B cell (primary cell): ENCODE measurements around the gene RNF8. TPM values are rescaled to one million over a fixed set of nuclear protein-coding genes. Genes with fewer than 3 reads are reported as not detected.

ENCODE experiments used
- ATAC-seq: fragments of 200-7000 bp; cut with Tn5 transposase; one replicate; pipeline ENCODE4 v1.10.0; 2021; ENCODE audit warnings: low read depth, mild to moderate bottlenecking, moderate number of reproducible peaks, moderate library complexity
- CTCF ChIA-PET: fragments of 350-600 bp; sonication (Branson Sonifier 250); formaldehyde crosslinking; loops from one replicate; lab custom pipeline; 2021; ENCODE audit warnings: antibody characterized with exemption, inconsistent platforms; lab: Charles Lee
- POLR2A ChIA-PET: fragments of 350-600 bp; sonication (Branson Sonifier 250); formaldehyde crosslinking; loops from one replicate; lab custom pipeline; 2021; ENCODE audit warnings: antibody characterized with exemption; lab: Charles Lee
- DNase-seq: peaks from one replicate; pipeline ENCODE4 v3.0.0; 2013
- H2AFZ ChIP-seq: 2 replicates; pipeline ENCODE4 v1.6.1; 2012; ENCODE audit warnings: mild to moderate bottlenecking, low read depth, low read length; ENCODE audit not compliant: insufficient read depth, poor library complexity, severe bottlenecking
- H3K27ac ChIP-seq, 2 donors: 1 replicate in 1 of 2; 2 replicates in 1 of 2; pipeline ENCODE4 v1.5.1; 2012 to 2013; ENCODE audit warnings: low read length in 2 of 2, mild to moderate bottlenecking in 2 of 2, moderate library complexity in 1 of 2
- H3K27me3 ChIP-seq, 4 experiments: fragments of 200-600 bp in 1 of 4; sonication (generic) in 1 of 4; replicated peaks in 1 of 4; 1 replicate in 2 of 4; 2 replicates in 2 of 4; pipeline versions ENCODE4 v1.6.1 to v1.7.0; 2013 to 2016; ENCODE audit warnings: low read length in 3 of 4, mild to moderate bottlenecking in 2 of 4, mixed read lengths in 1 of 4, moderate library complexity in 1 of 4; ENCODE audit not compliant: insufficient read depth in 4 of 4, control insufficient read depth in 3 of 4; ENCODE audit errors: control extremely low read depth in 1 of 4
- H3K36me3 ChIP-seq, 2 experiments: replicated peaks in 1 of 2; 1 replicate in 1 of 2; 2 replicates in 1 of 2; pipeline versions ENCODE4 v1.6.1 to v1.7.1; 2013; ENCODE audit warnings: low read length in 1 of 2; ENCODE audit not compliant: insufficient read depth in 2 of 2, control insufficient read depth in 1 of 2; ENCODE audit errors: control extremely low read depth in 1 of 2, extremely low read depth in 1 of 2
- H3K4me1 ChIP-seq, 2 donors: fragments of 200-600 bp in 1 of 2; sonication (generic) in 1 of 2; 1 replicate in 1 of 2; 2 replicates in 1 of 2; pipeline versions ENCODE4 v1.5.1 to v1.6.1; 2013 to 2017; ENCODE audit warnings: low read length in 2 of 2; ENCODE audit not compliant: control insufficient read depth in 2 of 2, insufficient read depth in 2 of 2
- H3K4me2 ChIP-seq: replicated peaks from 2 replicates; pipeline ENCODE3; 2012; ENCODE audit warnings: mild to moderate bottlenecking, low read depth, low read length; ENCODE audit not compliant: poor library complexity, severe bottlenecking
- H3K4me3 ChIP-seq, 5 experiments: fragments of 200-600 bp in 1 of 5; sonication (generic) in 1 of 5; 1 replicate in 3 of 5; 2 replicates in 2 of 5; pipeline versions ENCODE4 v1.5.1 to v1.7.0; 2011 to 2016; ENCODE audit warnings: low read length in 4 of 5, mild to moderate bottlenecking in 4 of 5, low read depth in 2 of 5, control low read depth in 1 of 5, moderate library complexity in 1 of 5; ENCODE audit not compliant: insufficient read depth in 1 of 5; ENCODE audit errors: control extremely low read depth in 1 of 5, extremely low read depth in 1 of 5
- H3K79me2 ChIP-seq: fragments of 200-600 bp; sonication (generic); one replicate; pipeline ENCODE4 v1.6.0; 2016; ENCODE audit warnings: low read length; ENCODE audit not compliant: control insufficient read depth, insufficient read depth
- H3K9ac ChIP-seq: fragments of 200-600 bp; sonication (generic); 2 replicates; pipeline ENCODE4 v1.6.1; 2017; ENCODE audit warnings: mild to moderate bottlenecking, low read length, moderate library complexity
- H3K9me3 ChIP-seq, 3 donors: one replicate each; pipeline versions ENCODE4 v1.6.1 to v1.7.1; 2013; ENCODE audit warnings: low read length in 2 of 3; ENCODE audit not compliant: control insufficient read depth in 2 of 3, insufficient read depth in 1 of 3; ENCODE audit errors: control extremely low read depth in 1 of 3
- H4K20me1 ChIP-seq: 2 replicates; pipeline ENCODE4 v1.6.0; 2012; ENCODE audit warnings: mild to moderate bottlenecking, low read length; ENCODE audit not compliant: insufficient read depth, control insufficient read depth, poor library complexity, severe bottlenecking
- H3K27ac Mint-ChIP-seq: one replicate; pipeline ENCODE4 v1.8.0; 2021; ENCODE audit warnings: mixed read lengths
- H3K27me3 Mint-ChIP-seq: one replicate; pipeline ENCODE4 v1.8.0; 2021; ENCODE audit warnings: mixed read lengths
- H3K4me1 Mint-ChIP-seq: one replicate; pipeline ENCODE4 v1.8.0; 2021; ENCODE audit warnings: mixed read lengths
- H3K4me3 Mint-ChIP-seq: one replicate; pipeline ENCODE4 v1.8.0; 2021; ENCODE audit warnings: mixed read lengths
- H3K9me3 Mint-ChIP-seq: one replicate; pipeline ENCODE4 v1.8.0; 2022; ENCODE audit warnings: mixed read lengths; ENCODE audit not compliant: insufficient read depth
- CTCF ChIP-seq: fragments of 200-600 bp; IDR thresholded peaks from one replicate; pipeline ENCODE4 v1.8.0; 2022; ENCODE audit warnings: antibody characterized with exemption, mild to moderate bottlenecking
- EZH2 ChIP-seq: IDR thresholded peaks from 2 replicates; pipeline ENCODE4 v1.6.1; 2012; ENCODE audit warnings: borderline replicate concordance, low read depth, mild to moderate bottlenecking, moderate library complexity, low read length; ENCODE audit not compliant: insufficient read depth, poor library complexity, severe bottlenecking
- WGBS: methylation state at CpG from one replicate; pipeline ENCODE4 v1.1.5; 2013; ENCODE audit warnings: missing lambda C conversion rate; ENCODE audit not compliant: insufficient coverage; 5-methylcytosine and 5-hydroxymethylcytosine counted together
- intact Hi-C: fragments of 100-400 bp; cut with micrococcal nuclease; formaldehyde crosslinking; loops from one replicate; pipeline ENCODE4 v1.10.0; 2022
- polyA plus RNA-seq: library from polyadenylated mRNA; depleted of rRNA; stranded (reverse); fragments of >200 nt; gene quantifications from 2 replicates; pipeline ENCODE4 v1.2.3, GENCODE V29; 2012
- total RNA-seq, 2 donors: library from RNA; stranded (reverse); fragments of 120-200 nt in 1 of 2; gene quantifications; 1 replicate in 1 of 2; 2 replicates in 1 of 2; pipeline versions ENCODE4 v1.2.3 to v1.2.4, GENCODE V29; 2013 to 2022

RNF8 gene
- total and polyA plus RNA-seq, 2 donors (not counting 1 experiment from before 2014, with no cell fraction given) = 5.3 to 16.9 TPM

GRCh38 chr6:37316071-37316470, 37.7 kb upstream of the RNF8 start:
- H3K27me3 ChIP-seq = no peaks in the 10 kb centered on the region
- no peak overlapping the region for H3K27ac ChIP-seq
- Mint-ChIP-seq H3K27ac (no peak overlapping the region), H3K9me3 (no peaks in the 10 kb centered on the region), H3K4me1 (peaks cover 4% of the 10 kb centered on the region), H3K4me3 (no peak overlapping the region), H3K27me3 (no peaks in the 10 kb centered on the region)
- H3K4me1 ChIP-seq = no peaks in the 10 kb centered on the region
- no peaks in the 10 kb centered on the region for H4K20me1 ChIP-seq
- H3K9ac ChIP-seq = no peak overlapping the region
- no peak overlapping the region for H3K4me2 ChIP-seq
- WGBS = 62% methylated on average over 7 of the region's 7 CpGs
- ChIA-PET CTCF (interaction anchor here (4.2 kb wide), 1 partner anchor 10 kb away, joined by 18 read pairs; no protein-coding TSS in a partner anchor), POLR2A (no interaction called here)
- H3K4me3 ChIP-seq = no peak overlapping the region
- H3K36me3 ChIP-seq = peaks cover 10 to 64% of the 10 kb centered on the region in 2 experiments
- no peak for TF ChIP-seq EZH2
- TF ChIP-seq CTCF = no peak
- intact Hi-C loops = no loop called here
- no peak for DNase-seq
- no peak for ATAC-seq
- no peaks in the 10 kb centered on the region for H3K9me3 ChIP-seq
- no peak overlapping the region for H2AFZ ChIP-seq
- H3K79me2 ChIP-seq = no peaks in the 10 kb centered on the region

GRCh38 chr6:37317312-37318038, 36.3 kb upstream of the RNF8 start:
- TF ChIP-seq EZH2 = no peak
- no peak for TF ChIP-seq CTCF
- H3K9ac ChIP-seq = no peak overlapping the region
- H3K4me3 ChIP-seq = no peak overlapping the region
- no peaks in the 10 kb centered on the region for H3K9me3 ChIP-seq
- Mint-ChIP-seq H3K27me3 (no peaks in the 10 kb centered on the region), H3K4me3 (no peak overlapping the region), H3K9me3 (no peaks in the 10 kb centered on the region), H3K4me1 (peaks cover 4% of the 10 kb centered on the region), H3K27ac (no peak overlapping the region)
- H3K27ac ChIP-seq = no peak overlapping the region
- POLR2A ChIA-PET = no interaction called here
- no peak overlapping the region for H2AFZ ChIP-seq
- intact Hi-C loops = no loop called here
- WGBS = 95% methylated on average over 4 of the region's 5 CpGs
- no peaks in the 10 kb centered on the region for H4K20me1 ChIP-seq
- H3K4me2 ChIP-seq = no peak overlapping the region
- no peaks in the 10 kb centered on the region for H3K4me1 ChIP-seq
- no peaks in the 10 kb centered on the region for H3K79me2 ChIP-seq
- H3K27me3 ChIP-seq = no peaks in the 10 kb centered on the region
- CTCF ChIA-PET = interaction anchor here (4.2 kb wide), 1 partner anchor 8 kb away, joined by 18 read pairs; no protein-coding TSS in a partner anchor
- H3K36me3 ChIP-seq = peaks cover 10 to 69% of the 10 kb centered on the region in 2 experiments
- ATAC-seq (no peak), DNase-seq (no peak)
